HG03469 (cell line): Measurements from ENCODE around the gene BTRC.

ENCODE experiments used
- ATAC-seq: cut with Tn5 transposase; IDR thresholded peaks from one replicate; pipeline ENCODE4 v1.9.1; 2021; ENCODE audit warnings: mild to moderate bottlenecking, moderate library complexity, moderate number of reproducible peaks; ENCODE audit not compliant: unreplicated experiment

Gene BTRC

GRCh38 chr10:101513733-101514132 lies 159.8 kb downstream of the BTRC start:
- no peak for ATAC-seq

- no peak for ATAC-seq
These were observed 171.9 kb downstream of the BTRC start for GRCh38 chr10:101525848-101526247.

- ATAC-seq = no peak
These were observed 175.2 kb downstream of the BTRC start for GRCh38 chr10:101529207-101529606.

GRCh38 chr10:101529725-101530553 lies 176.0 kb downstream of the BTRC start:
- ATAC-seq = no peak

GRCh38 chr10:101535949-101536348 lies 182.0 kb downstream of the BTRC start:
- ATAC-seq = no peak

- ATAC-seq = no peak
These were observed 182.8 kb downstream of the BTRC start for GRCh38 chr10:101536800-101537199.

- ATAC-seq = no peak
These were observed 184.5 kb downstream of the BTRC start for GRCh38 chr10:101538446-101538845.

- ATAC-seq = no peak
These were observed 191.9 kb downstream of the BTRC start for GRCh38 chr10:101545898-101546297.

- no peak for ATAC-seq
These were observed 197.0 kb downstream of the BTRC start for GRCh38 chr10:101550965-101551364.

GRCh38 chr10:101552442-101552841 lies 198.5 kb downstream of the BTRC start:
- no peak for ATAC-seq

- no peak for ATAC-seq
These were observed 203.6 kb downstream of the BTRC start for GRCh38 chr10:101557541-101557940.

- ATAC-seq = no peak
These were observed 204.2 kb downstream of the BTRC start for GRCh38 chr10:101558204-101558603.

GRCh38 chr10:101558671-101559595 lies 205.0 kb downstream of the BTRC start:
- ATAC-seq = no peak

GRCh38 chr10:101559596-101560297 lies 205.8 kb downstream of the BTRC start:
- ATAC-seq = no peak

- no peak for ATAC-seq
These were observed 206.5 kb downstream of the BTRC start for GRCh38 chr10:101560298-101561067.

- no peak for ATAC-seq
These were observed 207.3 kb downstream of the BTRC start for GRCh38 chr10:101561068-101561915.

- ATAC-seq = no peak
These were observed 208.3 kb downstream of the BTRC start for GRCh38 chr10:101562231-101562630.

GRCh38 chr10:101563007-101563406 lies 209.0 kb downstream of the BTRC start:
- no peak for ATAC-seq

GRCh38 chr10:101563497-101564040 lies 209.6 kb downstream of the BTRC start:
- ATAC-seq = no peak
